Measurements from ENCODE around the gene TLCD5.
A peak's percentile ranks its signal among the peaks of the same experiment; 100 is the strongest.

TLCD5 gene

DNA sequence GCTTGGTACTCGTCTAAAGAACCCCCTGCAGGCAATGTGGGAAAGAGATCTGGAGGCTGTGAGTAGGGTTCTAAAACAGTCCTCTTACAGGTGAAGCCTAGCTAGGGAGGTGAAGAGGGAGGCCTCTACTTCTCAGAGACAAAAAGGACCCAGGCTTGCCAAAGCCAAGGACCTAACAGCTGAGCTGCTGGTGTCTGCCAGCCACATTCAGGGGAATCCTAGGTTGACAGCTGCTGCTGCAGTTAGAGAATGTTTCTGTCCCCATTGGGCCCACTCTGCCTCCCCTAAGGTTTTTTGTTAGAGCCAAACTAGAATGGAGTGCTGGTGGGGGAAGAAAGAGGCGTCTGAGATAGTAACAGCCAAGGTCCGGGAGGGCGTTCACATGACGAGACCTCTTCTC, 26.6 kb upstream of the TLCD5 start:
- TF ChIP-seq, protein P1, sequence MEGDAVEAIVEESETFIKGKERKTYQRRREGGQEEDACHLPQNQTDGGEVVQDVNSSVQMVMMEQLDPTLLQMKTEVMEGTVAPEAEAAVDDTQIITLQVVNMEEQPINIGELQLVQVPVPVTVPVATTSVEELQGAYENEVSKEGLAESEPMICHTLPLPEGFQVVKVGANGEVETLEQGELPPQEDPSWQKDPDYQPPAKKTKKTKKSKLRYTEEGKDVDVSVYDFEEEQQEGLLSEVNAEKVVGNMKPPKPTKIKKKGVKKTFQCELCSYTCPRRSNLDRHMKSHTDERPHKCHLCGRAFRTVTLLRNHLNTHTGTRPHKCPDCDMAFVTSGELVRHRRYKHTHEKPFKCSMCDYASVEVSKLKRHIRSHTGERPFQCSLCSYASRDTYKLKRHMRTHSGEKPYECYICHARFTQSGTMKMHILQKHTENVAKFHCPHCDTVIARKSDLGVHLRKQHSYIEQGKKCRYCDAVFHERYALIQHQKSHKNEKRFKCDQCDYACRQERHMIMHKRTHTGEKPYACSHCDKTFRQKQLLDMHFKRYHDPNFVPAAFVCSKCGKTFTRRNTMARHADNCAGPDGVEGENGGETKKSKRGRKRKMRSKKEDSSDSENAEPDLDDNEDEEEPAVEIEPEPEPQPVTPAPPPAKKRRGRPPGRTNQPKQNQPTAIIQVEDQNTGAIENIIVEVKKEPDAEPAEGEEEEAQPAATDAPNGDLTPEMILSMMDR (conservative IDR thresholded peaks at IDR 0.05), result no peak
- TF ChIP-seq ZFX (IDR thresholded peaks at IDR 0.05), result no peak

DNA sequence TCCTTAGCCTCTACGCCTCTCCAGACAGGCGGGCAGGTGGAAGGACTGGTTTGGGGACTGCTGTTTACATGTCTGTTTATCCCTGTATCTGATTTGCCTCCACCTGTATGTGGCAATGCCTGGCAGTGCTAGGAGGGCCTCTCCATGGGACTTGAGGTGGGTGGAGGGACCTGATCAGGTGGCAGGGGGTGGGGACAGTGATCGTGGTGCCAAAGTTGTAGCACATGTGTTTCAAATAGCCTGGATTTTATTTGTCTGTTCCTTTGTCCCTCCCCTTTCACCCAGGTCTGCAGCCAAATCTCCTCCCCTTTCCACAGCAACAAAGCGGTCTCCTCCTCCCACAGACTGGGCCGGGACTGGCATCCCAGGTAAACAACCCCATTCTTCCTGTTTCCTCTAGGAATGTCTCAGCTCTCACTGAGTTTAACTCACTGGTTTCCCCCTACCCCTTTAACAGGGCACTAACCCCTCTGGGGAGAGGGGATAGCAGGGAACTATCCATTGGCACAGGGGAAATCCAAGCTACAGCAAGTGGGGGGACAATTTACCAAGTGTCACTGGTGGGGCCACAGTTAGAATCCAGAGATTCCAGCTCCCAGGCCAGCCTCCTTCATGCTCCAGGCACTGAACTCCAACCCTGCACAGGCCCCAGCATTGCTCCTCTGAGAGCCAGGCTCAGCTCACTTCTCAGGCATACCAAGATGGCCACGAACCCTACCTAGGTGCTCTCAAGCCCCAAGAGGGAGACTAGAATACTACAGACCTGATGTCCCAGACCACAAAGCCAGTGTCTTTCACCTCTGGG, 22.9 kb upstream of the TLCD5 start:
- H3K27ac ChIP-seq, result peak overlapping the region; percentile 76
- TF ChIP-seq, protein P1 (conservative IDR thresholded peaks at IDR 0.05), result no peak
- no peak for TF ChIP-seq ZFX (IDR thresholded peaks at IDR 0.05)

More for the DNA sequence above, 26.6 kb upstream of the TLCD5 start:
- no peak overlapping the region for H3K27ac ChIP-seq

DNA sequence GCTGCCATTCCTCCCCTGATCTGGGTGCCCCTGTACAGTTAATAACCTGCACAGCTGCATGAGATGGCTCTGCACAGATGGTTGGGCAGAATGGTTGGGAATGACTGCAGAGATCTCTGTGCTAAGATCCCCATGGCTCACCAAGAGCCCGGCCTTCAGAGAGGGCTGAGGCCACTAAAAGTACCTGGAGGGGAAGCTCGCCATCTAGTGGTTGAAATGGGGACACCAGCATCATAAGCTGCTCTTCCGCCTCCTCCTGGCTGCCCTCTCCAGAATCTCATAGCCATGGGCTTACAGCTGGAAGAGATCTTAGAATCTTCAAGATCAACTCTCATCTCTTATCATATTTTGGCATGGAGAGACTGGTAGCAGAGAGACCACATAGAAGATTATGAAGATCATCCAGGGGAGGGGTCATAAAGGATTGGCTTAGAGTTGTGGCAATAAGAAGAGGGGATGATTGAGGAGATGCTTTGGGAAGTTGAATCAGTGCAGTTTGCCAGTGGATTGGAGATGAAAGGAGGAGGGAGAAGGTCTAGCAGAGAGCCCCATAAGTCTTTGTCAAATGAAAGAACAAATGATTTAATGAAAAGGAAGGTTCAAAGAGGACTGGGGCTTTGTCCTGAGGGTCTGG, 22.0 kb upstream of the TLCD5 start:
- no peak for TF ChIP-seq ZFX (IDR thresholded peaks at IDR 0.05)
- TF ChIP-seq, protein P1 (conservative IDR thresholded peaks at IDR 0.05), result peak; percentile 98
- H3K27ac ChIP-seq, result peak overlapping the region; percentile 76

DNA sequence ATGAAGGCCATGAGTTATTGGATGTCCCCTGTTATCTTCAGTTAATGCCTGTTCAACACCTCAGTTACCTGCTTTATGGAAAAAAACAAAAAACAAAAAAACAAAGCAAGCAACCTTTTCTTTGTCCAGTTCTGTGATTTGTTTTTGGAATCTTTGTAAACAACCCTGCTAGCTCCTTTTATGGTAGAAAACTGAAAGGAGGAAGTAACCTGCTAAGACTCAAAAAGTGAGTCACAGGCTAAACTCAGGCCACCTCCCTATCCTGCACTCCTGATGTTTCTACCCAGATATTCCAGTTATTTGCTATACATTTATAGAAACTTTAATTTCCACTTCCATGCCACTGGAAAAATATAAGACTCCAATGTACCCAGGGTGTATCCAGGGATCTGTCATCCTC, 20.6 kb upstream of the TLCD5 start:
- H3K27ac ChIP-seq, result no peak overlapping the region
- TF ChIP-seq ZFX (IDR thresholded peaks at IDR 0.05), result no peak
- TF ChIP-seq, protein P1 (conservative IDR thresholded peaks at IDR 0.05), result no peak

DNA sequence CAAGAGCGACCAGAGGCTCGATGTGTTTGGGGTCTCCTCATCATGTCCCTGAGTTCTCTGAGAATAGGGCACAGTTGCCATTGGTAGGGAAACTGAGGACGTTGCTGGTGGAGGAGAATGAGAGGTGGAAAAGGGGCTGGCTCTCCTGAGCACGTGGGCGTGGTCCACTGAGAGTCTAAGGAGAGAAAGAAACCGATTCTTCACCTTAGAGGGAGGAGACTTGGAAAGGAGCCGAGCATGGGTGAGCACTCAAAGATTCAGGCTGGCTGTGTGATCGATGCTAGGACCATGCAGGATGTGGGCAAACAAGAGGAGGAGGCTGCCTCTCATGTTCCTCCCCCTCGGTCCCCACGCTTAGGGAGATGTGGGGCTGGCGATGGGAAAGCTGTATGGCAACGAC, 19.8 kb upstream of the TLCD5 start:
- TF ChIP-seq, protein P1 (conservative IDR thresholded peaks at IDR 0.05), result no peak
- no peak for TF ChIP-seq ZFX (IDR thresholded peaks at IDR 0.05)
- no peak overlapping the region for H3K27ac ChIP-seq

DNA sequence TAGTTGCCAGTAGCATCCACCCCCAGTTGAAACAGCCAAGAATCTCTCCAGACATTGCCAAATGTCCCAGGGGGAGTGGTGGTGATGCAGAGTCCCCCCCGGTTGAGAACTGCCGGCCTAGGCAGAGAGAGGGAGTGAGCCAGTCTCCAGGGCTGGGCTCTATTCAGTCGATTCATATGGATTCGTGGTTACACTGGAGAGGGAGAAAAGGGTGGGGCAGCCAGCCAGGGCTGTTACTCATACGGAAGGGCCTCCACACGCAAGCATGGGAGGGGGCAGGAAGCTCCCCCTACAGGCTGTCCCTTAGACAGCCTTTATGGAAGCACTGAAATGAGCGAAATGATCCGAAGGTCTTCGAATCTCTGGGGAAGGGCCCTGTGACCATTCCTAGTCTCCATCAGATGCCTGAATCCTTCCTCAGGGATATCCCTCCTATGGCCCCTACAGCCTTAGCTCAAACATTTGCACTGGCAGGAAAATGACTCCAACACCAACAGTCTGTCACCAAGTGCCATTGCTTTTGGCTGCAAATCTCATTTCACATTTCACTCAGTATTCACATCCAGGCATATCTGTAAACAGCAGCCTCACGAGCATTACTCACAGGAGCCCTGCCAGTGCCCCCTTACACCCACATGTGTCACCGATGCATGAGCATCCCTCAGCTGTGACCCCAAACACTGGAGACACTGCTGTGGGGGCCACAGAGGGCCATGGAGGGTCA, 18.4 kb upstream of the TLCD5 start:
- no peak overlapping the region for H3K27ac ChIP-seq
- TF ChIP-seq, protein P1 (conservative IDR thresholded peaks at IDR 0.05), result no peak
- TF ChIP-seq ZFX (IDR thresholded peaks at IDR 0.05), result no peak

DNA sequence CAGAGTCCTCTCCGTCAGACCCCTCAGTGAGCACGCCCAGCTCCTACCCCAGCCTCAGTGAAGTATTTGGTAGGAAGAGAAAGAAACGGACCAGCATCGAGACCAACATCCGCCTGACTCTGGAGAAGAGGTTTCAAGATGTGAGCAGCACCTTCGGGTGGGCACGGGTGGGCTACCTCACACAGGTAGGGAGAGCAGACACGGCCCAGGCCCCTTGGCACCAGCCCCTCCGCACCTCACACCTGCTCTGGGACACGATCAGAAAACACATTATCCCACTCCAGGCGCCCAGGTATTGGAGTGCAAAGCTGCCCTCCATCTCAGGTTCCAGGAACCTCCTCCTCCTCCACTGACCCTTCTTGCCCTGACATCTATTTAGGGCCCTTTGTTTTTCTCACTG, 17.6 kb upstream of the TLCD5 start:
- TF ChIP-seq ZFX (IDR thresholded peaks at IDR 0.05), result no peak
- H3K27ac ChIP-seq, result no peak overlapping the region

Measured in C4-2B (cell line).